ENCODE data around the gene PHLDA1.
"Not testable (repeated sequence)": the region's sequence is repeated elsewhere in the genome, so short reads cannot be mapped to it uniquely, and the experiment has no call there.

PHLDA1 gene

DNA sequence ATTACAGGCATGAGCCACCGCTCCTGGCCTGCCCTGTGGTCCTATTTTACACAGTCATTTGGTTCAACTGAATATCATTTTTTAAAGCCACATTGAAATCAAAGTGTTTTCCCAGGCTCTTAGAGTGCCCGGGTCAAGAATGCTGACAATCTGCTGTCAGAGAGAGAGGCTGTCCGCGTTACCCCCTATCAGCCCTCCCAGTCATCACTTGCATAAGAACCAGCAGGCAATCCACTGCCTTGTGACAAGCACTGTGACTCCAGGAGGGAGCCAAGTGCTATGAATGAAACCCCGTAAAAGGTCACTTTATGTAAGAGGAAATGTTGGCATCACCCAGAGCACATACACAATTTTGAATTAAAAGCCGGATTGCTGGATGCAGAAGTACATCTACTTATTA lies 13.5 kb downstream of the PHLDA1 start:
- DNase-seq = no peak

DNA sequence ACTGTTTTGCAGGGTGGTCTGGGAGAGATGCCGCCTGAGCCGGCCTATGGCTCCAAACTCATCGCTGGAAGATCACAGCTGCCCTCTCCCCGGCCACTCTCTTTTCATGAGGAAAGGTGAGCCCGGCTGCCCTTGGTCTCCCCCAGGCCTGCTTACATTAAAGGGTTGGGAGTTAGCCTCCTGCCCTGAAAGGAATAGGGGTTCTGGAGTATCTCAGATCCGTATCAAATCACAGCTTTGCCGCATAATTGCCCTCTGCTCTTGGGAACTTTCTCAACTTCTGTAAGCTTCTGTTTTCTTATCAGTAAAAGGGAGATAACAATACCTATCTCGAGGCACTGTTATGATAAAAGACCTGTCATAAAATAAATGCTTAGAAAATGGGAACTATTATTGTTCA lies 17.6 kb downstream of the PHLDA1 start:
- DNase-seq = no peak

DNA sequence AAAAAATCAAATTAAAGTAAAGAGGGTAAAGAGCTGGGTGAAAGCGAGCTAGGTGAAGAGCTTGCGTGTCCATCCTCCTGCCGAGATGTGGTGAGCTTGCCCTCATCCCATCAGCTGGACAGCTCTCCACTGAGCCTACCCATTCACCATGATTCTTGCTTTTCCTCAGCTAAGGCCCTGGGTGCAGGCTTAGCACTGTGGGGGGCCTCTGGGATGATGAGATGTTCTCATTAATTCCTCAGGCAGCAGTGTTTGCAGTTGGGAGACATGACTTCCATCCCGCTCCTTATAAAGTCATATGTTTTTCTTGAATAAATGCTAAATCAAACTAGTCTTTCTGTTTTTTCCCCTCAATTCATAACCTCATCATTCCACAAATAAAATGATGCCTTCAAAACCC lies 18.0 kb downstream of the PHLDA1 start:
- DNase-seq = no peak

DNA sequence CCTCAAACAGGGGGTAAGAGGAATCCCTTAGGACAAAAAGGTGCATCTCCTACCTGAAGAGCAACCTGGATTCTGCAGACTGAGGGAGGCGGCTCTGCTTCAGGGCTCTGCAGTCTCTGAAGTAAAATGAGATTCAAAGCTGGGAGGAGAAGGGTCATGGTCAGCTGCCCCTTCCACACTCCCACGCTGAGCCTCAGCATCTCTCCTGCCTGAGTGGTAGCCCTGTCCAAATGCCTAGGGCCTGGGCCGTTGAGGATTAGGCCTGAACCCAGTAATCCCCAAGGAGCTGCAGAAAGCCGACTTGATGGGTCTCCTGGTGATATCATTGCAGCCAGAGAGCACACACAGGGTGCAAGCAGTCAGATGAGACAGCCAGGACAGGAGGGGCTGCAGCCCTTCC lies 18.9 kb downstream of the PHLDA1 start:
- DNase-seq = no peak

DNA sequence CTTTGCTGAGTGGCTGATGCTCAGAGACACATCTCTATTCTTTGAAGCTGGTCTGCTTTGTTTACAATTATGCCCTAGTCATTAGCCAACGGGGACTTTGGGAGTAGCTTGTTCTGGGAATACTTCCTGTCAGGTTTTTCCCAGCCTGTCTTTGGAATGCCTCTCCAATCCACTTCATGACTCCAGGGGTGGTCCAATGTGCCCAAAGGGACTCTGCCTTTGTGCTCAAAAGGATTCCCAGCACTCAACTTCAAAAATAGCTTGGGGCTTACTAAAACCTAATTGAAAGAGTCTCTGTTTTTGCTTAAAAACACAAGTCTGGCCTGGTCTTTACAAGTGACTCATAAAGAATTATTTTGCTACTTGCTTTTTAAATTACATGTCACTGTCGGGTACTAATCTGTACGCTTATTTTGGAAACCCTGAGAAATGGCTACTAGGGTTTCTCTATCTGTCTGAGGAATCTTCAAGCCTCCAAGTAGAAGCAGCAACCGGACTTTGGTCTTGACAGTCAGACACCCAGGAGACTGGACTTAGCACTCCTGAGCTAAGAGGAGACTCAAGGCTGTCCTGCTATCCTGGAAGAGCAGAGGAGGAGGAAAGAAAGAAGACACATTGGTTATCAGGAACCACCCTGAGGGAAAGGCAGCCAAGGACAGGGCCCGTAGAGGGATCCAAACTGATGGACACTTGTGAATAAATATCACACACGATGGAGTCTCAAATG lies 20.7 kb downstream of the PHLDA1 start:
- no peak for DNase-seq

DNA sequence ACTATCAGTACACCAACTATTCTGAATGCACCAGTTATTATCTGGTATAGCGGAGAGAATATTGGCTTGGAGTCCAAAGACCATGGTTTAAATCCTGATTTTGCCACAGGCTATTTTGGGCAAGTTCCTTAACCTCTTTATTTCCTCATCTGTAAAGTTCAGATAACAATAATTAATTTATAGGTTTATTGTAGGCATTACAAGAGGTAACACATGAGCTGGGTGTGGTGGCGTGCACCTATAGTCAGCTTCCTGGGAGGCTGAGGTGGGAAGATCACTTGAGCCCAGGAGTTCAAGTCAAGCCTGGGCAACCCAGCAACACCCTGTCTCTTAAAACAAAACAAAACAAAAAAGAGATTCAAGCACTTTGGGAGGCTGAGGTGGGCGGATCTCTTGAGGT lies 23.1 kb downstream of the PHLDA1 start:
- DNase-seq = no peak

DNA sequence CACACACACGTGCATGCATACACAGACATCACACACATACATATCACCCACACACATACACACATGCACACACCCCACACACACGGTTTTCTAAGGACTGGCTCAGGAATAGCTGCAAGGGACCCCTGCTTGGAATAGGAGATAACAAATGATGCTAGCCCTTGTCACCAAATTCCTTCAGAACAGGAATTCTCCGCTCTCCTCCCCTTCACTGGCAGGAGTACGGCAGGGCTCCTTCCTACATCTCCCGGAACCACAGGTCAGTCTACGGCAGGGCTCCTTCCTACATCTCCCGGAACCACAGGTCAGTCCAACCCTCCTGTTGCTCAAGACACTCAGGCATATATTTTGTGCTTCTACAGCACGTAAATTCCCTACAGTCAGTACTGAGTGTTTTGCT lies 23.9 kb downstream of the PHLDA1 start:
- DNase-seq = no peak

DNA sequence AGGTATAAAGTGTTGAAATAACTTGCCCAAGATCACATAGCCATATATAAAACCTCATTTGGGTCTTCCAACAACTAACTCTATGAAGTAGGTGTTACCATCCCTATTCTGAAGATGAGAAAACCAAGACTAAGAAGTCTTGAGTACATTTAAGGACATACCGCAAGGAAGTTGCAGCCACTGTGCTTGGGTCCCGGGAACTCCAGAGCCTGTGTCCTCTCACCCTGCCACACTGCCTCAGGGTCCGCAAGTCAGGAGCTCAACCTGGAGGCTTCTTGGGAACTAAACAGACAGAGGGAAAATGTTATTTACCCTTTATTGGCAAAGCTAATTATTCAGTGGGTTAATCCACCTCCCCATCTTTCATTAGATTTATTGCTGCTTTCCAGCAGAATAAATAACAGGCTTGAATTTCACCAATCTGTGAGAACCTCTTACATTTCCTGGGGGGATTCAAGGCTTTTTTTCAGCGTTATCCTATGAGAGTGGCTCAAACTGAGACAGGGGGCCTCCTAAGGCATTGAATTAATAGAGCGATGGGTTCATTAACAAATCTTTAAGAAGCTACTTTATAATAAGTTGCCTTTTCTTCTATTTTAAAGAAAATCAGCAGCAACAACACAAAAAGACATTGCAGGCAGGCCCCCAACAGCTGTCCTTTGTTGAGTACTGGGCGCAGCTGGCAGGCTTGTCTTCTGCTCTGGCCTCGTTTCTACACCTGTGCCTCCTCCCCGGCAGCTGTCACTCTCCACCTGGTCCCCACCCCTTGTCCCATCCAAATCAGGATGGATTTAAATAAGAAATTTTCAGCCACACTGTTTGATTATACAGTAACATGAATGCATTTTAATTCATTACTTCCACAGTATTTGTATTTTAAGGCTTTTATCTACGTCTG lies 25.3 kb downstream of the PHLDA1 start:
- DNase-seq = no peak

DNA sequence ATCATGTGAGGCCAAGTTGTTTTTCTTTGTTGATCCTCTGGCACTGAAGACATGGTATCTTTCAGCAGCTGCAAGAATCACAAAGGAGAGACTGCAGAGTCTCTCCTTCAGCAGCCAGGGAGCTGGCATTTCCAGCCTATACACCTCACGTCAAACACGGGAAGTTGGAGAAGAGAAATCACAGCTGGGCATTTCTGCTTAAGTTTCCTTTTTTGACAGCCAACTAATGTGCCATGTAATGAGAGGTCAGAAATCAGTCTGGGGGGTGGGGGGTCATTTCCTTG lies 28.3 kb downstream of the PHLDA1 start:
- no peak for DNase-seq

DNA sequence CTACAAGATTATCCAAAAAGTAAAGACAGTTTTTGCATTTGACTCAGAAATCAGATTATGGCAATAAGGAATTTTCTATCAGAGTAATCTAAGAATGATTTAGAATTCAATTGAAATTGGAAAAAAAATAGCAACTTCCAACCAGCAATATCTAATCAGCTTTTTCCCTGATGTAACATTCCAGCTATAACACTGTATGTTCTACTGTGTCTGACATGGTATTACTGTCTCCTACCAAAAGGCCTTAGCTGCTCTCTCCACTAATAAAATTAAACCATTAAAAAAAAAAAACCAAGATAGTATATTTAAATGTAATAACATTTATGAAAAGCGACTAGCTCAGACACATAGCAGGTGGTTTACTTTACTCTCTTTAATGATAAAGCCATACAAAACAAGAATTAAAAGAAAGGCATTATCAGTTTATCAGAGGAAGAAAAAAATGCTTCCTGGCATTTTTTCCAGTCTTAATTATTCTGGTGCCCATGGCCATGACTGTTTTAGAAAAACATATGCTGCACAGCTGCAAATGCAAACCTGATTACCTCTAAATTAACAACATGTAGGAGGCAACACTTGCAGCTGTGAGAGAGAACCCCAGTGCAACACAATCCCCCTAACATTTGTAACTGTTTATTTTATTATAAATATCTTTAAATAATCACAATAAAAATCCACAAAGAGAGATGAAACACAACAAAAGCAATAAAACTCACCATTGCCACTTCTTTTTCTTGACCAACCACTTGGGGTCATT lies 28.8 kb downstream of the PHLDA1 start:
- no peak for DNase-seq

DNA sequence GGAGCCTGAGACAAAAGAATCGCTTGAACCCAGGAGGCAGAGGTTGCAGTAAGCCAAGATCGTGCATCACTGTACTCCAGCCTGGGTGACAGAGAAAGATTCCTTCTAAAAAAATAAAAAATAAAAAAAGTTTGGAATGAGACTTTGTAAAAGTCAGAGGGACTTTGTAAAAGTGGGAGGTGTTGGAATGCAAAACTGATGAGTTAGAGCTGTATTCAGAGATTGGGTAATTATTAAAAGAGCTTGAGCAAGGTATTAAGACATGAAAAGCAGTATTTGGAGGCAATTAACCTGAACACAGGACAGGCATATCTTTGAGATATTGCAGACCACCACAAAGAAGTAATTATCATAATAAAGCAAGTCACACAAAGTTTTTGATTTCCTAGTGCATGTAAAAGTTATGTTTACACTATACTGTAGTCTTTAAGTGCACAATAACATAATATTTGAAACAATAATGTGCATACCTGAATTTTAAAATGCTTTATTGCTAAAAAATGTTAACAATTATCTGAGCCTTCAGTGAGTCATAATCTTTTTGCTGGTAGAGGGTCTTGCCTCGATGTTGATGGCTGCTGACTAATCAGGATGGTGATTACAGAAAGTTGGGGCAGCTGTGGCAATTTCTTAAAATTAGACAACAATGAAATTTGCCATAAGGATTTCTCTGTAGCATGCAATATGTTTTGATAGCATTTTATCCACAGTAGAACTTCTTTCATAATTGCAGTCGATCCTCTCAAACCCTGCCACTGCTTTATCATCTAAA lies 33.1 kb downstream of the PHLDA1 start:
- DNase-seq = no peak

DNA sequence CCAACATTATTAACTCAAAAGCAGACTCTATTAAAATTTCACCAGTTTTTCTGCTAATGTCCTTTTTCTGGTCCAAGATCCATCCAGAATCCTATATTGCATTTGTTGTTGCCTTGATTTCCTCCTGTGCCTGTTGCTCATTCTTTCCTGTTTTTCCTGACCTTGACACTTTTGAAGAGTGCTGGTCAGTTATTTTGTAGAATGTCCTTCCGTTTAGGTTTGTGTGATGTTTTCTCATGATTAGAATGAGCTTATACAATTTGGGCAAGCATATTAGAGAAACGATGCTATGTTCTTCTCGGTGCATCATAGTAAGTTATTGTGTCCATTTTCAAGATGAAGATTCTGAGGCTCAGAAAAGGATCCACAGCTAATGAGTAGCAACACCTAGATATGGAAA lies 33.9 kb downstream of the PHLDA1 start:
- no peak for DNase-seq

DNA sequence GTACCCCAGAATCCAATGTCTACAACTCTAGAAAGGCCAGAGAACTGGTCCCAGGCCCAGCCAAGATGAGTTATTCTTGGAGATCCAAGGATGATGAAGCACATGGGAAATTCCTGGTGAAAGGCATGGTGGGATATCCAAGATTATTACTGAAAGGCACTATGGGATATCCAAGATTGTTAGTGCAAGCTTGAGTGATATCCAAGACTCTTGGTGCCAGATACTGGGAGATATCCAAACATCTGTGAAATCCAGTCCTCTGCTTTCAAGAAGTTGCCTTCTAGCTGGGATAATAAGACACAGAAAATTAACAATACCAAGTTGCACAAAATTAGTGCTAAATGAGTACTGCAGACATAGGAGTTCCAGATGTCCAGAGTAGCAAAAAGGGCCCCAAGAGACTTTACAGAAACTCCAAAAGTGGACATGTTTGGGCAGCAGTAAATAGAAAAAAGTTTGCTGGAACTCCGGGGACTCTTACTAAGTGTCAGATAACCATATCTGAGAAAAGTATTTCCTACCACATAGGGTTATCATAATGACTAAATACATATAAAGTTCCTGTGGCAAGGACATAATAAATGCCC lies 34.6 kb downstream of the PHLDA1 start:
- DNase-seq = no peak

DNA sequence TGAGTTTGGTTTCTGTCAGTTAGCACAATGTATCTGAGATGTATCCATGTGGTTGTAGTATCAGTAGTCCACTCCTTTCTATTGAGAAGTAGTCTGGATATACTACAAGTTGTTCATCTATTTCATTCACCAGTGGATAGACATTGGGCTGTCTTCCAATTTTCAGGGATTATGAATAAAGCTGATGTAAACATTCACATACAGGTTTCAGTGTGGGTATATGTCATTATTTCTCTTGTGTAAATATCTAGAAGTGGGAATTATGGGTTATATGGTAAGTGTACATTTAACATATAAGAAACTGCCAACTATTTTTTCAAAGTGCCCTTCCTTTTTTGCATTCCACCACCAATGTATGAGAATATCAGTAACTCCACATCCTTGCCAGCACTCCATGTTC lies 35.9 kb downstream of the PHLDA1 start:
- no peak for DNase-seq

DNA sequence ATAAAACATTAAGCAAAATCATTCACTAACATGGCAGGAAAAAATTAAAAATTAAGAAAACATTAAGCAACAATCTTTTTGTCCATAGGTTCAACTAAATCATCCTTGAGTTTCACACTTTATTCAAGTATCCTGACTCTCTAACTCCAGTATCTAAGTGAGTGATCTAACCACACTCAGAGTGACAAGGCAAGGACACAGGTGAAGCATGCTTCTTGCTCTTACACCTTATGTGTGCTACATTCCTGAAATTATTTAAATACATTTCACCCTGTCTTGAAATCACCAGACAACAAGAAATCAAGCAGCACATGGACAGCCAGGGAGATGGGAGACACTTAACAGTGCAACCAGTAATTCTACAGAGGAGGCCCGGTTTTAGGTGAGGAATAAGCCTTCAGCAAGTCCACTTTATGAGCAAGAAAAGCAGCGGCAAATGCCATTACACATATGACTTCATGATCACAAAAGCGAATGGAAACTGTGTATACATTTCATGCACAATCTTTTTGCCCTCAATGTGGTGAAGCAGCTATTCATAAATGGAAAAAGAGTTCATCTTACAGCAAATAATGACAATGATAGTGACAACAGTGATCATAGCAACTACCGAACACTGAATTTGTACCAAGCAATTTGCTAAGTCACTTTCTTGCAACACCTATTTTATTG lies 37.4 kb downstream of the PHLDA1 start:
- DNase-seq = no peak

DNA sequence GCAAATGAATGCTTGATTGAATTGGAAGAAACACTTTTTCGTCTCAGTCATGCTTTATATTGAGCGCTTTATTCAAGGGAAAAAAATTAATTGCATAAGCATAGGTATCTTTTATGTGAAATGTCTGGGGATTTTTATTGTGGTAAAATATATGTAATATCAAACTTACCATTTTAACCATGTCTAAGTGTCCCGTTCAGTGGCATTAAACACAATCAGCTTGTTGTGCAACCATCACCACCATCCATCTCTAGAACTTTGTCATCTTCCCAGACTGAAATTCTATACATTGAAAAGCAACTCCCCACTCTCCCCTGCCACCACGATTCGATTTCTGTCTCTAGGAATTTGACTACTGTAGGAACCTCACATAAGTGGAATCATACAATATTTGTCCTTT lies 39.8 kb downstream of the PHLDA1 start:
- no peak for DNase-seq

DNA sequence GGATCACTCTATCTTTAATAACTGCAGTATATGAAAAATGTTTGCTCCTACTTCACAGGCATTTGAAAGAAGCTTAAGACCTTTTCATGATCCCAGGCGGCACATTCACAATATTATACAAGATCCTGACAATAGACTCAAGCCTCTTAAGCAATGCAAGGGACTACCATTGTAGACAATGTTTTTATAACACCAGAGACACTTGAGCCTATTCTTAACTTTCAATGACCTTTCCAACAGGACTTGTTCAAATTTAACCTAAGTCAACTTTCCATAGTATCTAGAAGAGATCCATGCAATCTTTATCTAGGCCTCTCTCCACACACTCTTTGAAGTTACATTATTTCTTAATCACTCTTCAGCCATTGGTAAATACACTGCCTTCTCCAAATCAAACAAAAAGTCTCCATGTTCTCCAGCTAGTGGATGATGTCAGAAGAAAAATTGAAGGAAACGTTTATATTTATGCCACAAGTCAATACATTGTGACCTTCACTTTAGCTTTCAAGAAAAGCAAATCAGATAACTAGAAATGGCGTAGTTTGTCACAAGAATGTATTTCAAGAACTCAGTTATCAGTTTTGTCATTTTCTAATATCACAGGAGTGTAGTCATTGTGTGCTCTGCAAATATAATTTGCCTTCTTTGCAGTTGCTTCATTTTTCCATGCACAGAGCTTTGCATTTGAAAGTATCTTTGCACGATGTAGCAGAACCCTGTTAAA lies 41.2 kb downstream of the PHLDA1 start:
- DNase-seq = no peak

DNA sequence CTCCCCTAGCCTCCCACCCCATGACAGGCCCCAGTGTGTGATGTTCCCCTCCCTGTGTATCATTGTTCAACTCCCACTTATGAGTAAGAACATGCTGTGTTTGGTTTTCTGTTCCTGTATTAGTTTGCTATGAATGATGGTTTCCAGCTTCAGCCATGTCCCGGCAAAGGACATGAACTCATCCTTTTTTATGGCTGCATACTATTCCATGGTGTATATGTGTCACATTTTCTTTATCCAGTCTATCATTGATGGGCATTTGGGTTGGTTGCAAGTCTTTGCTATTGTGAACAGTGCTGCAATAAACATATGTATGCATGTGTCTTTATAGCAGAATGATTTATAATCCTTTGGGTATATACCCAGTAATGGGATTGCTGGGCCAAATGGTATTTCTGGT lies 43.9 kb downstream of the PHLDA1 start:
- DNase-seq = not testable (repeated sequence)

DNA sequence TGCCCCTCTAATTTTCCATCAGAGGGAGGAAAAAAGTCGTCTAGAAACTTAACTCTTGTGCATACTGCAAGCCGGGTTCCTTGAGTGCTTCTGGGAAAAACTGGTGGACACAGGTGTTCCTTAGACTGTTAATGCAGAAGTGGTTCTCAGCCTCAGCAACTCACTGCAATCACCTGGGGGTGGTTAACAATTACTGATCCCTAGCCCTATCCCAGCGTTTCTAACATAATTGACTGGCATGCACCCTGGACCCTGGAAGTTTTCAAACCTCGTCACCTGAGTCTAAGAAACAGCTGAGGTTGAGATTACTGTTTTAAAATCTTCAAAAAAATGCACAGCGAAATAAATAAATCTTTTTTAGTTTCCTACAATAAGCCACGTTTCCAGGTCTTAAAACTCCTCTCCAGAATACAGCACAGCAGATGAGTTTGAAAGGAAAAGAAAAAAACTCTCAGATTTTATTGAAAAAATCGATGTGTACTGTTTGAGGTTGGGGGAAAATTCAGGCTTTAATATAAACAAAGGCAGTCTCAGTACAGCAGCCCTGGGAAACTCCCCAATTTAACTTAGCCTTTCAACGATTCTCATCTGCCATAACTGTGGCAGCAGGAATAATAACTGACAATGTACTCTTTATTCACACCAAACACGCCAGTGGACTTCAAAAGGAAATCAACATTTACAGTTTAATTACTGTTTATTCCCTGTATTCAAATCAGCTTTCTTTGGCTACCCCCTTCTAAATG lies 45.4 kb downstream of the PHLDA1 start:
- DNase-seq = no peak

DNA sequence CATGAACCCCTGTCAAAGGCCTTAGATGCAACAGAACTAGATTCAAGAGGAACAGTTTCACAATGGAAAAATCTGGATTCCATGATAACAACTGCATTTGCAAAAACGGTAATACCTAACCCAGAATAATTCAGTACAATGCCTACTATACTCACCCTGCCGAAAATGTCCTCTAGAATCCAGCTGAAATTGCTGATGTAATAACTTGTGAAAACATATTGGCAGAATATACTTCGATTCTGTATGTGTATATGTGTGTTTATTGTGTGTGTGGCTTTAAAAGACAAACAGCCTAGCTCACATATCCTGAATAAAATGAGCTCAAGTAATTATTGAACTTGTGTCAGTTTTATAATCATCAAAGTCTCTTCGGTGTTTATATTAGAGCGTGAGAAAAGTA lies 46.0 kb downstream of the PHLDA1 start:
- no peak for DNase-seq
